SK-N-SH treated with all-trans-retinoic acid at 6 μM for 48 hours (cell line): ENCODE measurements around the gene EIF3I.
A peak's percentile ranks its signal among the peaks of the same experiment; 100 is the strongest.

Experiments used
- ATAC-seq: fragments of 200-7000 bp; cut with Tn5 transposase; 3 replicates; pipeline ENCODE4 v1.9.1; 2020; ENCODE audit warnings: mild to moderate bottlenecking, moderate library complexity
- ARNTL ChIP-seq: fragments of 450-650 bp; formaldehyde crosslinking; IDR thresholded peaks from 2 replicates; pipeline ENCODE4 v1.5.0; 2020; ENCODE audit warnings: low read depth, mild to moderate bottlenecking, moderate library complexity, borderline replicate concordance
- BACH2 ChIP-seq: fragments of 250-450 bp; sonication (Bioruptor Pico); IDR thresholded peaks from 2 replicates; pipeline ENCODE4 v1.9.0; 2021; ENCODE audit warnings: mild to moderate bottlenecking, borderline replicate concordance
- CREB5 ChIP-seq: fragments of 250-450 bp; sonication (Bioruptor Pico); IDR thresholded peaks from 2 replicates; pipeline ENCODE4 v1.5.1; 2020; ENCODE audit warnings: low read depth, mild to moderate bottlenecking, moderate library complexity
- CSDC2 ChIP-seq: fragments of 250-450 bp; sonication (Bioruptor Pico); IDR thresholded peaks from 2 replicates; pipeline ENCODE4 v1.5.0; 2020; ENCODE audit warnings: mild to moderate bottlenecking, moderate library complexity
- CSRNP3 ChIP-seq: fragments of 250-450 bp; sonication (Bioruptor Pico); IDR thresholded peaks from 2 replicates; pipeline ENCODE4 v1.5.1; 2021; ENCODE audit warnings: mild to moderate bottlenecking, moderate library complexity
- ESRRG ChIP-seq: fragments of 250-450 bp; sonication (Bioruptor Pico); IDR thresholded peaks from 2 replicates; pipeline ENCODE4 v1.6.1; 2021; ENCODE audit warnings: mild to moderate bottlenecking
- GLIS3 ChIP-seq: fragments of 250-450 bp; sonication (Bioruptor Pico); IDR thresholded peaks from 2 replicates; pipeline ENCODE4 v1.5.0; 2020; ENCODE audit warnings: mild to moderate bottlenecking, moderate library complexity
- ISL1 ChIP-seq: fragments of 250-450 bp; sonication (Bioruptor Pico); IDR thresholded peaks from 2 replicates; pipeline ENCODE4 v2.1.2; 2022; ENCODE audit warnings: mild to moderate bottlenecking, moderate library complexity
- OSR1 ChIP-seq: fragments of 250-450 bp; sonication (Bioruptor Pico); IDR thresholded peaks from 2 replicates; pipeline ENCODE4 v1.8.0; 2022; ENCODE audit warnings: moderate library complexity, mild to moderate bottlenecking, inconsistent platforms
- PATZ1 ChIP-seq: fragments of 250-450 bp; sonication (Bioruptor Pico); IDR thresholded peaks from 2 replicates; pipeline ENCODE4 v1.8.0; 2020; ENCODE audit warnings: mild to moderate bottlenecking, moderate library complexity, borderline replicate concordance
- POU6F1 ChIP-seq: fragments of 250-450 bp; sonication (Bioruptor Pico); IDR thresholded peaks from 2 replicates; pipeline ENCODE4 v1.8.0; 2021; ENCODE audit warnings: low read depth, mild to moderate bottlenecking, moderate library complexity, borderline replicate concordance
- PPARA ChIP-seq: fragments of 250-450 bp; sonication (Bioruptor Pico); IDR thresholded peaks from 2 replicates; pipeline ENCODE4 v1.5.0; 2020; ENCODE audit warnings: mild to moderate bottlenecking, borderline replicate concordance
- RARB ChIP-seq: fragments of 250-450 bp; sonication (Bioruptor Pico); IDR thresholded peaks from 2 replicates; pipeline ENCODE4 v1.8.0; 2021; ENCODE audit warnings: mild to moderate bottlenecking, moderate library complexity
- SNAI2 ChIP-seq: fragments of 250-450 bp; sonication (Bioruptor Pico); IDR thresholded peaks from 2 replicates; pipeline ENCODE4 v1.5.0; 2020; ENCODE audit warnings: mild to moderate bottlenecking, moderate library complexity
- TCF4 ChIP-seq: fragments of 250-450 bp; sonication (Bioruptor Pico); IDR thresholded peaks from 2 replicates; pipeline ENCODE4 v1.8.0; 2021; ENCODE audit warnings: mild to moderate bottlenecking, moderate library complexity, borderline replicate concordance
- TOX ChIP-seq: fragments of 250-450 bp; sonication (Bioruptor Pico); IDR thresholded peaks from 2 replicates; pipeline ENCODE4 v1.8.0; 2021; ENCODE audit warnings: mild to moderate bottlenecking, moderate library complexity, borderline replicate concordance
- TSHZ2 ChIP-seq: fragments of 250-450 bp; sonication (Bioruptor Pico); IDR thresholded peaks from 2 replicates; pipeline ENCODE4 v1.5.0; 2020; ENCODE audit warnings: mild to moderate bottlenecking, moderate library complexity
- ZC3H10 ChIP-seq: fragments of 250-450 bp; sonication (Bioruptor Pico); IDR thresholded peaks from 2 replicates; pipeline ENCODE4 v1.5.1; 2021; ENCODE audit warnings: mild to moderate bottlenecking, moderate library complexity
- ZFP3 ChIP-seq: fragments of 250-450 bp; sonication (Bioruptor Pico); IDR thresholded peaks from 2 replicates; pipeline ENCODE4 v1.5.0; 2020; ENCODE audit warnings: mild to moderate bottlenecking, moderate library complexity
- ZFP30 ChIP-seq: fragments of 450-650 bp; formaldehyde crosslinking; IDR thresholded peaks from 2 replicates; pipeline ENCODE4 v1.5.0; 2022; ENCODE audit warnings: mild to moderate bottlenecking, moderate library complexity
- ZNF565 ChIP-seq: fragments of 450-650 bp; formaldehyde crosslinking; conservative IDR thresholded peaks from 2 replicates; pipeline ENCODE4 v1.5.0; 2020; ENCODE audit warnings: low read depth, mild to moderate bottlenecking, moderate library complexity
- ZNF70 ChIP-seq: fragments of 450-650 bp; formaldehyde crosslinking; IDR thresholded peaks from 2 replicates; pipeline ENCODE4 v1.5.0; 2020; ENCODE audit warnings: mild to moderate bottlenecking, moderate library complexity
- ZNF8 ChIP-seq: fragments of 450-650 bp; formaldehyde crosslinking; IDR thresholded peaks from 2 replicates; pipeline ENCODE4 v1.5.0; 2020; ENCODE audit warnings: mild to moderate bottlenecking, moderate library complexity

The EIF3I gene

GRCh38 chr1:32242341-32242851, 20.2 kb downstream of the EIF3I start:
- no peak for ATAC-seq
- TF ChIP-seq ZFP30 (CRISPR knock-in tag) (no peak), PATZ1 (no peak), ZNF70 (no peak), RARB (no peak), POU6F1 (no peak), TOX (CRISPR knock-in tag) (no peak), OSR1 (CRISPR knock-in tag) (no peak), CSRNP3 (no peak), TCF4 (no peak), SNAI2 (CRISPR knock-in tag) (no peak), ISL1 (CRISPR knock-in tag) (no peak), CREB5 (CRISPR knock-in tag) (no peak), CSDC2 (CRISPR knock-in tag) (no peak), BACH2 (CRISPR knock-in tag) (no peak), TSHZ2 (CRISPR knock-in tag) (no peak), PPARA (CRISPR knock-in tag) (no peak), GLIS3 (no peak)

GRCh38 chr1:32246888-32247273, 24.7 kb downstream of the EIF3I start, which contains the start of gene FAM167B:
Gene FAM167B (plus strand): TSS chr1:32247222. CDS start chr1:32247422, 200 bp downstream.
- peak; percentile 49 for ATAC-seq
- TF ChIP-seq ZNF8 (no peak), ZC3H10 (CRISPR knock-in tag) (no peak), ZNF565 (no peak), CREB5 (CRISPR knock-in tag) (no peak), ISL1 (CRISPR knock-in tag) (no peak), TCF4 (no peak), TSHZ2 (CRISPR knock-in tag) (no peak), ARNTL (CRISPR knock-in tag) (no peak), ZFP3 (CRISPR knock-in tag) (no peak), ESRRG (CRISPR knock-in tag) (no peak), CSDC2 (CRISPR knock-in tag) (no peak)
